Stimulated activated CD8-positive, alpha-beta memory T cell treated with anti-CD3 and anti-CD28 coated beads, Interleukin-2, amount 100 ng/mL, for 1 hour (primary cell): ENCODE measurements around the gene ADSL.
"Not testable (repeated sequence)": the region's sequence is repeated elsewhere in the genome, so short reads cannot be mapped to it uniquely, and the experiment has no call there.

ENCODE experiments used
- DNase-seq, 2 donors: peaks; one replicate each; pipeline ENCODE4 v3.0.0-alpha.2; 2020; ENCODE audit warnings: low read depth in 2 of 2

The ADSL gene

DNA sequence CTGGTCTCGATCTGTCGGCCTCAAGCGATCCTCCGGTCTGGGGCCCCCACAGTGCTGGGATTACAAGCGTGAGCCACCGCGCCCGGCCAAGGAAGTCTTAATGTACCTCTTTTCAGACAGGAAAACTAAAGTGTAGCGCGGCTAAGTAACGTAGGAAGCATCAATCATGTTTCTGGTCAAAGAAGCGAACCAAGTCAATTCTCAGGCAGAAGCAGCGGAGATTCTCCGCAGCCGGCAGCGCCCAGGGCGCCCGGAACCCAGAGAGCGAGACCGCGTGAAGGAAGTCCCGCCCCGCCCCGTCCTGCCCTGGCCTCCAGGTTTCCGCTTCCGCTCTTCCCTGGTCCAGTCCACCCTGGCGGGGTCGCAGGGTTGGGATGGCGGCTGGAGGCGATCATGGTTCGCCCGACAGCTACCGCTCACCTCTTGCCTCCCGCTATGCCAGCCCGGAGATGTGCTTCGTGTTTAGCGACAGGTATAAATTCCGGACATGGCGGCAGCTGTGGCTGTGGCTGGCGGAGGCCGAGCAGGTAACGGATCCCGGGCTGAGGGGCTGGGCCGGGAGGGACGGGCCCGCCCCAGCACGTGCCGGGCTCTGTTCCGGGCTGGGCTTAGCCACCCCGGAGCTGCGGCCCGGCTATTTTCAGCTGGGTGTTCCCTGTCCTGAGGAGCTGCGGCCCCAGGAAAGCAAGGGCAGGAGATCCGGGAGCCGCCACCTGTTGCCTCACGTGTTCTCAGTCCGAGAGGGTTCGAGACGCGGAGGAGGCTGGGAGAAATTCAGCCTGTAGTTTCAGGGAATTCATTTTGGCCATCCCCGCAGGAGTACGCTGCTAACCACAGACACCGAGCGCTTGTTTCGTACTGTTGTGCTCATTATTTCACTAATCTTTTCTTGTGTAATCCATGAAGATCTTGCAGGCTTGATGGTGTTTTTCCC is at the start of gene ADSL:
TSS of gene ADSL (plus strand) at position 316 of the 934 bp plus-strand sequence. CDS start at position 375, 59 bp downstream.
- peak; percentile 61 to 71 for DNase-seq

GRCh38 chr22:40300316-40300715 is 46.0 kb upstream of the ADSL start:
- DNase-seq: no peak

DNA sequence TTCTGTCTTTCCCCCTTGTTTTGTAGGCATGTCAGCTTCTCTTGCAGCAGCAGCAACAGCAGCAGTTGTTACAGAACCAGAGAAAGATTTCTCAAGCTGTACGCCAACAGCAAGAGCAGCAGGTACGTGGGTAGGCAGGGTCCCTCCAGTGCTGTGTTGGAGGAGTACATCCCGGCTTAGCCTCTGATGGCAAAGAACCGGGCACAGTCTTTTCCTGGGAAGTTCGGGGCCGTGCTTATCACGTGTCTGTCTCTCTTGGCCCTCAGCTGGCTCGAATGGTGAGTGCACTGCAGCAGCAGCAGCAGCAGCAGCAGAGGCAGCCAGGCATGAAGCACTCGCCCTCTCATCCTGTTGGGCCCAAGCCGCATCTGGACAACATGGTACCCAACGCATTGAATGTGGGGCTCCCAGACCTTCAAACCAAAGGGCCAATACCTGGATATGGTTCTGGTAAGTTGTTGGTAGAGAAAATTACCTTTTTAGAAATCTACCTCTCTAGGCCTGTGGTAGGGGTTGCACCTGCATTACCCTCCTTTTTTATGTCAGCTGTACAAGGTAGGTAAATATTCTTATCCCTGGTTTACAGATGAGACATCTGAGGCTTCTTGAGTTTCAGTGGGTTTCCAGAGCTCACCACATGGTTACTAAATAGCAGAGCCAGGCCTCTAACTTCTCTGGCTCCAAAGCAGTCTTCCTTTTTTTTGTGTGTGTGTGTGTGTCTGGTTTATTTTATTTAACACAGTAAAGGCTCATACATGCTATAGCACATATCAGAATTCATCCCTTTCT is 45.2 kb upstream of the ADSL start:
- no peak for DNase-seq

- DNase-seq: no peak
Observed at GRCh38 chr22:40302149-40302548, 44.2 kb upstream of the ADSL start.

- no peak for DNase-seq
Observed at GRCh38 chr22:40305625-40306024, 40.7 kb upstream of the ADSL start.

DNA sequence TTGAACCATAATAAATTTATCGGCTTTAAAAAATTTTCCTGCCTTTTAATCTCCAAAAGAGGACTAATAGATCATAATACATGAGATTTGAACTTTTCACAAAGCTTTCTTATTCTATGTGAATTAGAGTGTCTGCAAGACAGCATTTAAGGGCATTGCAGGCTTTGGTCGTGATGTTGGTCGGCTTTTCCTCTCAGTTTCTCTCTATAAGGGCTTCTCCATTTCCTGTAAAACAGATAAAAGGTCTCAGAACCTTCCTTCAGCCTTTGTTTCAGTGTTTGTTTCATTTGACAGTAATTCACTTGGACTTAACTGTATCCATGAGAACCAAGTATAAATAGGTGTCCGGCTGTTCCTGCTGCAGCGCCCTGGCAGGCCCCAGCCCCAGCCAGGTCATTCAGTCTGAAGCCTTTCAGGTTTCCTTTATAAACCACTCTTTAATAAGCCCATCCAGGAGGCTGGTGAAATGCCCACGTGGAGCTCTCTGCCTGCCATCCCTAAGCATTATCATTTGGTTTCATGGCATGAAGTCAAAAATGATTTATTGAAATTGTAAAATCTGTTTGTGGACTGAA is 37.2 kb upstream of the ADSL start:
- no peak for DNase-seq

GRCh38 chr22:40309631-40310030 is 36.7 kb upstream of the ADSL start:
- no peak for DNase-seq

DNA sequence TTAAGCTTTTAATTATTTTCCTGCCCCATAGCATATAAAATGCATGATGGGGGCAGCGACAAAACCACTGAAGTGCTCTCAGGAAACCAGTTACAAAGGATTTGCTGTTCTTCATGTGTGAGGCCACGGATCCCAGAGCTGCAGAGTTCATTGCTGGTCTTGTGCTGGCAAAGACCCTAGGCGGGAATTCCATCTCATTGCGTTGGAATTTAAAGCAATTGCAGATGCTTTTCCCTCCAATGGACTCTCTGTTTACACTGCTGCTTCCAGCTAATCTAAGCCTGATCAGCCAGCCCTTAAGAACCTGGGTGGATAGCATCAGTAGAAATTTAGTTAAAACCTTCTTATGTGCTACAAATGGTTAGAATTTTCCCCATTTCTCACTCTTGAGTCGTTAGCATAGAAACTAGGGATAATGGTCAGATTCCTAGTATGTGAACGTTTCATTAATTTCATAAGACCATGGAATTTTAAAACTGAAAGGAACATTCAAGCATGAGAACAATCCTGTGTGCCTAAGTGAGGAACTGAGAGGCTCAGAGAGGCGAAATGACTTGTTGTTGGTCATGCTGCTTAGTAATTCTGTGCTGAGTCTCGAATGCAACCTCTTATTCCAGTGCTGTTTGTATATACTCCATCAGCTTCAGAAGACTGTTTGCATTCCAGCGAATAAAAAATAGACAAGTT is 36.1 kb upstream of the ADSL start:
- DNase-seq: no peak

DNA sequence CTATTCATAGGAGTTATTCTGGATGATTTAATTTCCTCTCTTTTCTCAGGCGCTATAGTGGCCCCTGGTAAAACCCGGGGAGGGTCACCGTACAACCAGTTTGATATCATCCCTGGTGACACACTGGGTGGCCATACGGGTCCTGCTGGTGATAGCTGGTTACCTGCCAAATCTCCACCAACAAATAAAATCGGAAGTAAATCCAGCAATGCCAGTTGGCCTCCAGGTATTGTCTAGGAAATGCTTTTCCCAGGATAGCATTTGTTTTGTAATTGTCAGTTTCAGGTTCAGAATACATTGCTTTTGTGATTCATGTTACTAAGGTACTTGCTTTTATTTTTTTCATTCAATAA is 35.6 kb upstream of the ADSL start:
- no peak for DNase-seq

GRCh38 chr22:40311646-40312045 is 34.7 kb upstream of the ADSL start:
- not testable (repeated sequence) for DNase-seq

- no peak for DNase-seq
Observed at GRCh38 chr22:40312050-40312449, 34.2 kb upstream of the ADSL start.

GRCh38 chr22:40313007-40313406 is 33.3 kb upstream of the ADSL start:
- DNase-seq: no peak

GRCh38 chr22:40314041-40314440 is 32.3 kb upstream of the ADSL start:
- DNase-seq: no peak

GRCh38 chr22:40320687-40321086 is 25.6 kb upstream of the ADSL start:
- DNase-seq: no peak

DNA sequence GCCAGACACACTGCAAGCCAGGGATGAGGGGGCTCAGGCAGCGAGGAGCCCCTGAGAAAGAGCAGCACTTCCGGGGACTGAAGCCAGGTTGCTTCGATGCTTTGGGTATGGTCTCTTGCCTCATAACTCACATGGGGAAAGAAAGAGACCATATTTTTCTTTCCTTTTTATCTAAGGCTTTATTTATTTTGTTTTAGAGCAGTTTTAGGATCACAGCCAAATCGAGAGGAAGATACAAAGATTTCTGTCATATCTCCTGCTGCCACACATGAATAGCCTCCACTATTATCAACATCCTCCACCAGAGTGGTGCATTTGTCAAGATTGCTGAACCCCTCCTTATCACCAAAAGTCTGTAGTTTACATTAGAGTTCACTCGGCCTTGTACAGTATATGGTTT is 24.3 kb upstream of the ADSL start:
- no peak for DNase-seq

- no peak for DNase-seq
Observed at GRCh38 chr22:40322818-40323447, 23.4 kb upstream of the ADSL start.

GRCh38 chr22:40323681-40324171 is 22.6 kb upstream of the ADSL start:
- DNase-seq: no peak

GRCh38 chr22:40324468-40325305 is 21.6 kb upstream of the ADSL start:
- no peak for DNase-seq

DNA sequence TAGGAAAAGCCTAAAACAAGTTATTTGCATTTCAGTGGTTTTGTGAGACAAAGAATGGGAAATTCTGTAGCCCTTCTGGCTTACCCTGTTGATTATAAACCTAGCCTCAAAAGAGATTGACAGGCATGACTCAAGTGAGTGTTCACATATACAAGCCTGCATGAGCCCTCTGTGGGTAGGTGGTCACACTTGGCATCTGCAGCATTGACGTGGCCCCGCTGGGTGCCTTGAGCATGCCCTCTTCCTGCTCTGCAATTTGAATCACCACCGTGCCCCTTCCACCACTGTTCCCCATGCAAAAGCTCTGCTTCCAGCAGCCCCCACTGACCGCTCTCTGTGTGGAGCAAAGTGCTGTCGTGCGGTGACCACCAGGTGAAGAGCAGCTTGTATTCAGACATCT is 21.0 kb upstream of the ADSL start:
- peak in 1 of 2 donors; percentile 21 for DNase-seq
